Caco-2 (cell line): ENCODE results near the gene MRPL45. TPM values are rescaled to one million over a fixed set of nuclear protein-coding genes. Genes with fewer than 3 reads are reported as not detected.
A peak's percentile ranks its signal among the peaks of the same experiment; 100 is the strongest.

Experiments
- BruUV-seq: library from RNA; stranded (reverse); fragments of 400-500 nt; replicated peaks from 2 replicates; lab custom pipeline; 2021; lab: Mats Ljungman, UMichigan
- CTCF ChIA-PET: fragments of 300-600 bp; sonication (Branson Sonifier 250); formaldehyde crosslinking; loops from one replicate; lab custom pipeline; 2022; ENCODE audit warnings: antibody characterized with exemption; lab: Charles Lee
- POLR2A ChIA-PET: fragments of 300-600 bp; sonication (Branson Sonifier 250); formaldehyde crosslinking; loops from one replicate; lab custom pipeline; 2022; ENCODE audit warnings: antibody characterized with exemption; lab: Charles Lee
- DNase-seq, 2 experiments: peaks; one replicate each; pipeline versions ENCODE4 v3.0.0 to v3.0.0-alpha.2; 2020 to 2022
- H3K27me3 ChIP-seq: replicated peaks from 2 replicates; pipeline ENCODE4 v1.6.0; 2011; ENCODE audit warnings: low read length; ENCODE audit not compliant: control insufficient read depth, insufficient read depth
- H3K36me3 ChIP-seq: 2 replicates; pipeline ENCODE4 v1.5.1; 2011; ENCODE audit warnings: low read length; ENCODE audit not compliant: control insufficient read depth, insufficient read depth
- H3K4me1 ChIP-seq: fragments of 250-450 bp; sonication (Bioruptor Pico); 2 replicates; pipeline ENCODE4 v1.5.1; 2020; ENCODE audit warnings: mild to moderate bottlenecking
- H3K4me3 ChIP-seq: 2 replicates; pipeline ENCODE4 v1.5.1; 2011; ENCODE audit warnings: low read depth, mild to moderate bottlenecking, control low read depth, low read length
- H3K9me3 ChIP-seq: fragments of 250-450 bp; sonication (Bioruptor Pico); 2 replicates; pipeline ENCODE4 v1.5.1; 2020; ENCODE audit warnings: mild to moderate bottlenecking, moderate library complexity
- H3K27ac Mint-ChIP-seq: one replicate; pipeline ENCODE4 v1.8.0; 2022; ENCODE audit warnings: mixed read lengths; ENCODE audit not compliant: unreplicated experiment
- H3K27me3 Mint-ChIP-seq: one replicate; pipeline ENCODE4 v1.8.0; 2022; ENCODE audit warnings: mixed read lengths; ENCODE audit not compliant: insufficient read depth, unreplicated experiment
- H3K36me3 Mint-ChIP-seq: one replicate; pipeline ENCODE4 v1.8.0; 2022; ENCODE audit warnings: mild to moderate bottlenecking, mixed read lengths; ENCODE audit not compliant: insufficient read depth, unreplicated experiment
- H3K4me1 Mint-ChIP-seq: one replicate; pipeline ENCODE4 v1.8.0; 2022; ENCODE audit warnings: low read depth, mixed read lengths; ENCODE audit not compliant: unreplicated experiment
- H3K4me3 Mint-ChIP-seq: one replicate; pipeline ENCODE4 v1.8.0; 2022; ENCODE audit warnings: mild to moderate bottlenecking, moderate library complexity, mixed read lengths; ENCODE audit not compliant: unreplicated experiment
- H3K9me3 Mint-ChIP-seq: one replicate; pipeline ENCODE4 v1.8.0; 2022; ENCODE audit warnings: mixed read lengths; ENCODE audit not compliant: unreplicated experiment
- CTCF ChIP-seq, 2 experiments: fragments of 200-600 bp in 1 of 2; IDR thresholded peaks; 1 replicate in 1 of 2; 2 replicates in 1 of 2; pipeline versions ENCODE4 v1.5.1 to v1.8.0; 2011 to 2022; ENCODE audit warnings: antibody characterized with exemption in 1 of 2, control low read depth in 1 of 2, inconsistent platforms in 1 of 2, low read depth in 1 of 2, low read length in 1 of 2, mild to moderate bottlenecking in 1 of 2, moderate library complexity in 1 of 2; ENCODE audit not compliant: insufficient read depth in 1 of 2, severe bottlenecking in 1 of 2, unreplicated experiment in 1 of 2
- intact Hi-C: fragments of 100-400 bp; cut with micrococcal nuclease; formaldehyde crosslinking; loops from one replicate; pipeline ENCODE4 v1.10.0; 2022; ENCODE audit not compliant: unreplicated experiment
- total RNA-seq: library from RNA; stranded (reverse); gene quantifications from 2 replicates; pipeline ENCODE4 v1.2.3, GENCODE V29; 2022

The MRPL45 gene
- total RNA-seq, 1 experiment from 2014 or later: 83.6 TPM

- CTCF ChIA-PET: interaction anchor here (0.7 to 2.5 kb wide), 2 partner anchors 11 to 69 kb away, joined by 4 to 23 read pairs; no protein-coding TSS in a partner anchor
- H3K9me3 ChIP-seq: no peaks in the 10 kb centered on the region
- intact Hi-C loops: no loop called here
- no peak overlapping the region for H3K4me3 ChIP-seq
- Mint-ChIP-seq H3K36me3 (no peaks in the 10 kb centered on the region), H3K4me1 (peaks cover 15% of the 10 kb centered on the region), H3K27ac (no peak overlapping the region), H3K27me3 (no peaks in the 10 kb centered on the region), H3K4me3 (no peak overlapping the region), H3K9me3 (no peaks in the 10 kb centered on the region)
- DNase-seq: no peak
- POLR2A ChIA-PET: no interaction called here
- TF ChIP-seq CTCF (IDR thresholded peaks at IDR 0.05; ENCODE audit: insufficient read depth in 1 of 2, low read depth in 1 of 2, low read length in 1 of 2, severe bottlenecking in 1 of 2, unreplicated experiment in 1 of 2): no peak
- H3K4me1 ChIP-seq: peaks cover 3% of the 10 kb centered on the region
- H3K27me3 ChIP-seq: no peaks in the 10 kb centered on the region
- H3K36me3 ChIP-seq: no peaks in the 10 kb centered on the region
- no TSS peak for BruUV-seq
Measured at GRCh38 chr17:38345743-38346142, 48.8 kb downstream of the MRPL45 start.

GRCh38 chr17:38349097-38349730 lies 52.2 kb downstream of the MRPL45 start:
- peak; percentile 85 to 99 for TF ChIP-seq CTCF (IDR thresholded peaks at IDR 0.05; ENCODE audit: insufficient read depth in 1 of 2, low read depth in 1 of 2, low read length in 1 of 2, severe bottlenecking in 1 of 2, unreplicated experiment in 1 of 2)
- no peak overlapping the region for H3K4me3 Mint-ChIP-seq
- H3K4me1 ChIP-seq: peaks cover 14% of the 10 kb centered on the region
- no peak overlapping the region for H3K4me3 ChIP-seq
- no peaks in the 10 kb centered on the region for H3K27me3 ChIP-seq
- H3K9me3 Mint-ChIP-seq: no peaks in the 10 kb centered on the region
- H3K36me3 ChIP-seq: no peaks in the 10 kb centered on the region
- no TSS peak for BruUV-seq
- H3K27ac Mint-ChIP-seq: peak overlapping the region; percentile 27
- peaks cover 5% of the 10 kb centered on the region for H3K36me3 Mint-ChIP-seq
- peak; percentile 89 to 92 for DNase-seq
- ChIA-PET POLR2A (interaction anchor here (0.6 to 1.9 kb wide), 2 partner anchors 65 to 990 kb away, joined by 5 to 23 read pairs; no protein-coding TSS in a partner anchor), CTCF (interaction anchor here (0.6 to 6.4 kb wide), 31 partner anchors 10 to 1126 kb away, joined by 3 to 183 read pairs (median 4); partner anchors contain the start of gene ARHGAP23)
- peaks cover 16% of the 10 kb centered on the region for H3K4me1 Mint-ChIP-seq
- no peaks in the 10 kb centered on the region for H3K9me3 ChIP-seq
- no peaks in the 10 kb centered on the region for H3K27me3 Mint-ChIP-seq
- intact Hi-C loops: loop anchor here (1.0 kb wide), 2 partner anchors 54 to 65 kb away; no protein-coding TSS in a partner anchor

- DNase-seq: no peak
- peaks cover 23% of the 10 kb centered on the region for H3K4me1 Mint-ChIP-seq
- peak overlapping the region; percentile 92 for H3K4me3 Mint-ChIP-seq
- peaks cover 5% of the 10 kb centered on the region for H3K36me3 Mint-ChIP-seq
- no peak for TF ChIP-seq CTCF (IDR thresholded peaks at IDR 0.05; ENCODE audit: insufficient read depth in 1 of 2, low read depth in 1 of 2, low read length in 1 of 2, severe bottlenecking in 1 of 2, unreplicated experiment in 1 of 2)
- H3K9me3 Mint-ChIP-seq: no peaks in the 10 kb centered on the region
- peaks cover 14% of the 10 kb centered on the region for H3K4me1 ChIP-seq
- no peak overlapping the region for H3K4me3 ChIP-seq
- intact Hi-C loops: loop anchor here (10.0 kb wide), 1 partner anchor 135 kb away; no protein-coding TSS in a partner anchor
- H3K9me3 ChIP-seq: no peaks in the 10 kb centered on the region
- H3K27me3 ChIP-seq: no peaks in the 10 kb centered on the region
- no peaks in the 10 kb centered on the region for H3K36me3 ChIP-seq
- H3K27me3 Mint-ChIP-seq: no peaks in the 10 kb centered on the region
- no TSS peak for BruUV-seq
- peak overlapping the region; percentile 77 for H3K27ac Mint-ChIP-seq
- CTCF ChIA-PET: interaction anchor here (0.6 to 6.4 kb wide), 10 partner anchors 9 to 143 kb away, joined by 3 to 183 read pairs (median 6); no protein-coding TSS in a partner anchor
- POLR2A ChIA-PET: interaction anchor here (1.9 kb wide), 1 partner anchor 65 kb away, joined by 23 read pairs; no protein-coding TSS in a partner anchor
Measured at GRCh38 chr17:38350035-38350434, 53.1 kb downstream of the MRPL45 start.
